ENCODE data around the gene TPR.

TPR gene

DNA sequence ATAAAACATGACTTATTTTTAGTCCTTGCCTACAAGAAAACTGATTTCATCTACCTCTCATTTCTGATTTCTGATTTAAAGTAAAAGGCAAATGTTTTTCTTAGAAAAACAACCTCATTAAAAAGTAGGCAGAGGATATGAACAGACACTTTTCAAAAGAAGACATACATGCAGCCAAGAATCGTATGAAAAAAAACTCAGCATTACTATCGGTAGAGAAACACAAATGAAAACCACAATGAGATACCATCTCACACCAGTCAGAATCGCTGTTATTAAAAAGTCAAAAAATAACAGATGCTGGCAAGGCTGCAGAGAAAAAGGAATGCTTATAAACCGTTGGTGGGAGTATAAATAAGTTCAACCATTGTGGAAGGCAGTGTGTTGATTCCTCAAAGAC, 16.8 kb upstream of the TPR start:
- no peak for TF ChIP-seq POLR2AphosphoS5 (IDR thresholded peaks at IDR 0.05; ENCODE audit: low read depth, low read length)
- no peak for TF ChIP-seq FOXP2 (optimal IDR thresholded peaks at IDR 0.05; ENCODE audit: borderline replicate concordance, extremely low read depth, extremely low read length, insufficient read depth)
- TF ChIP-seq, protein P1, sequence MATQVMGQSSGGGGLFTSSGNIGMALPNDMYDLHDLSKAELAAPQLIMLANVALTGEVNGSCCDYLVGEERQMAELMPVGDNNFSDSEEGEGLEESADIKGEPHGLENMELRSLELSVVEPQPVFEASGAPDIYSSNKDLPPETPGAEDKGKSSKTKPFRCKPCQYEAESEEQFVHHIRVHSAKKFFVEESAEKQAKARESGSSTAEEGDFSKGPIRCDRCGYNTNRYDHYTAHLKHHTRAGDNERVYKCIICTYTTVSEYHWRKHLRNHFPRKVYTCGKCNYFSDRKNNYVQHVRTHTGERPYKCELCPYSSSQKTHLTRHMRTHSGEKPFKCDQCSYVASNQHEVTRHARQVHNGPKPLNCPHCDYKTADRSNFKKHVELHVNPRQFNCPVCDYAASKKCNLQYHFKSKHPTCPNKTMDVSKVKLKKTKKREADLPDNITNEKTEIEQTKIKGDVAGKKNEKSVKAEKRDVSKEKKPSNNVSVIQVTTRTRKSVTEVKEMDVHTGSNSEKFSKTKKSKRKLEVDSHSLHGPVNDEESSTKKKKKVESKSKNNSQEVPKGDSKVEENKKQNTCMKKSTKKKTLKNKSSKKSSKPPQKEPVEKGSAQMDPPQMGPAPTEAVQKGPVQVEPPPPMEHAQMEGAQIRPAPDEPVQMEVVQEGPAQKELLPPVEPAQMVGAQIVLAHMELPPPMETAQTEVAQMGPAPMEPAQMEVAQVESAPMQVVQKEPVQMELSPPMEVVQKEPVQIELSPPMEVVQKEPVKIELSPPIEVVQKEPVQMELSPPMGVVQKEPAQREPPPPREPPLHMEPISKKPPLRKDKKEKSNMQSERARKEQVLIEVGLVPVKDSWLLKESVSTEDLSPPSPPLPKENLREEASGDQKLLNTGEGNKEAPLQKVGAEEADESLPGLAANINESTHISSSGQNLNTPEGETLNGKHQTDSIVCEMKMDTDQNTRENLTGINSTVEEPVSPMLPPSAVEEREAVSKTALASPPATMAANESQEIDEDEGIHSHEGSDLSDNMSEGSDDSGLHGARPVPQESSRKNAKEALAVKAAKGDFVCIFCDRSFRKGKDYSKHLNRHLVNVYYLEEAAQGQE (IDR thresholded peaks at IDR 0.05; ENCODE audit: insufficient read depth in 1 of 2, low read depth in 2 of 2, low read length in 2 of 2) = no peak
- no peak for TF ChIP-seq TAF1 (IDR thresholded peaks at IDR 0.05; ENCODE audit: borderline replicate concordance, insufficient read depth, low read length)
- TF ChIP-seq SIN3A (IDR thresholded peaks at IDR 0.05; ENCODE audit: borderline replicate concordance, insufficient read depth, low read length) = no peak

DNA sequence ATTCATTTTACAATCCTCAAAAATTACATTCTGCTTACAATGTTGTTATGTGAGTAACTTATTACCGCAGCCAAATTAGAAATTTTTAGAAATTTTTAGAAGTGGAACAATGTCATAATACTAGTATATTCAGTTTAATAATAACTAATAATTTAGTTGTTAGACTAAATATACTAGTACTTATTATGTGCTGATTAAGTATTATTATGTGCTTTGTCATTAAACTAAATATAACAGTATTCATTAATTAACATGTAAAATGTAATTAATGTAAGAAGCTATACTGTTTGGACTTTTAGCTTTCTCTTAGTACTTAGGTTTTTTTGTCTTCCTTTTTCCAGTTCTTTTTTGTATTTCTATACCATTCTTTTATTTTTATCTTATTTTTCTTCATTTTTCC, 15.9 kb upstream of the TPR start:
- TF ChIP-seq, protein P1 (IDR thresholded peaks at IDR 0.05; ENCODE audit: insufficient read depth in 1 of 2, low read depth in 2 of 2, low read length in 2 of 2) = no peak
- TF ChIP-seq FOXP2 (optimal IDR thresholded peaks at IDR 0.05; ENCODE audit: borderline replicate concordance, extremely low read depth, extremely low read length, insufficient read depth) = no peak
- TF ChIP-seq TAF1 (IDR thresholded peaks at IDR 0.05; ENCODE audit: borderline replicate concordance, insufficient read depth, low read length) = no peak
- TF ChIP-seq SIN3A (IDR thresholded peaks at IDR 0.05; ENCODE audit: borderline replicate concordance, insufficient read depth, low read length) = no peak
- TF ChIP-seq POLR2AphosphoS5 (IDR thresholded peaks at IDR 0.05; ENCODE audit: low read depth, low read length) = no peak

DNA sequence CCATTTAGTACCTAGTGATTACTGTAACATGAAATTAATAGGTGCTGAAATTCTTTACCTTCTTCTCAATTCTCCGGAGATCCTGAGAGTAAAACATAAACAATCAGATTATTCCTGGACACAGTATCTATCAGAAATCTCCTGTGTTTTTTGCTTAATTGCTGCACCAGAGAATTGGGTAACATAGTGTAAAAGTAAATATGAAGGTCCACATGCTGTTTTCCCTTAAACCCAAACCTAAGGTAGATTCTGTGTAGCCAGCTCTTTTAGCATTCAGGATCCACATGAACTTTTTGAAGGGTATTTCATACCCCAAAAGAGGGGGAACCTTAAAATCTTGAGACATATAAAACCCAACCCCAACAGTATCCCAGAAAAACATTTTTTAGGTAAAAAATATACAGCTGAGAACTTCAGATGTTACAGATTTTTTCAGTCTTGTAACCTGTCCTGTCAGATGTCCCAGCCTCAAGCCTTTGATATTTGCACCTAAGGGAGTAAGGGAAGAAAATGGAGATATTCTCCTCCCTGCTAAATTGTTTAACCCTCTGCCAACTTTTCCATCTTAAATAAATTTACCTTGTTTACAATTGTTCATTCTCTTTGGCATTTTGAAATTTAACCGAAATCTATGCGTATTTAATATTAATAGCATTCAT, 11.8 kb upstream of the TPR start:
- no peak for TF ChIP-seq FOXP2 (optimal IDR thresholded peaks at IDR 0.05; ENCODE audit: borderline replicate concordance, extremely low read depth, extremely low read length, insufficient read depth)

DNA sequence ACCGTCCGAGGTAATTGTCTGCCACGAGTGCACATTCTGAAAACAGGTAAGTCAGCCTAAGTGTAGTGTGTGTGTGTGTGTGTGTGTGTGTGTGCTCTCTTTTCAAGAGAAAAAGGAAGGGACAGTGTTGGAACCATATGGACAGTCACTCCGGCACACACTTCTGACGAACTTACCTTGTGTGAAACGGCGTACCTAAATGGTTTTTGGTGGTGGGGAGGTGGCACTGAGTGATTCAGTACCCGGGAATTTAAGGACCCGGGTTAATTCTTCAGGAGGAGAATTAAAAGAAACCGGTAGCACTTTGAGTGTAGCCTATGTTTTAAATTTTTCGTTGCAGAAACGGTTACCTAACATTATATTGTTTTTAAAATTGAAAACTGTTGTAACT, 871 bp upstream of the TPR start:
- TF ChIP-seq TAF1 (IDR thresholded peaks at IDR 0.05; ENCODE audit: borderline replicate concordance, insufficient read depth, low read length) = no peak
- TF ChIP-seq FOXP2 (optimal IDR thresholded peaks at IDR 0.05; ENCODE audit: borderline replicate concordance, extremely low read depth, extremely low read length, insufficient read depth) = no peak
- TF ChIP-seq, protein P1 (IDR thresholded peaks at IDR 0.05; ENCODE audit: insufficient read depth in 1 of 2, low read depth in 2 of 2, low read length in 2 of 2) = no peak
- no peak for TF ChIP-seq POLR2AphosphoS5 (IDR thresholded peaks at IDR 0.05; ENCODE audit: low read depth, low read length)
- TF ChIP-seq SIN3A (IDR thresholded peaks at IDR 0.05; ENCODE audit: borderline replicate concordance, insufficient read depth, low read length) = no peak

DNA sequence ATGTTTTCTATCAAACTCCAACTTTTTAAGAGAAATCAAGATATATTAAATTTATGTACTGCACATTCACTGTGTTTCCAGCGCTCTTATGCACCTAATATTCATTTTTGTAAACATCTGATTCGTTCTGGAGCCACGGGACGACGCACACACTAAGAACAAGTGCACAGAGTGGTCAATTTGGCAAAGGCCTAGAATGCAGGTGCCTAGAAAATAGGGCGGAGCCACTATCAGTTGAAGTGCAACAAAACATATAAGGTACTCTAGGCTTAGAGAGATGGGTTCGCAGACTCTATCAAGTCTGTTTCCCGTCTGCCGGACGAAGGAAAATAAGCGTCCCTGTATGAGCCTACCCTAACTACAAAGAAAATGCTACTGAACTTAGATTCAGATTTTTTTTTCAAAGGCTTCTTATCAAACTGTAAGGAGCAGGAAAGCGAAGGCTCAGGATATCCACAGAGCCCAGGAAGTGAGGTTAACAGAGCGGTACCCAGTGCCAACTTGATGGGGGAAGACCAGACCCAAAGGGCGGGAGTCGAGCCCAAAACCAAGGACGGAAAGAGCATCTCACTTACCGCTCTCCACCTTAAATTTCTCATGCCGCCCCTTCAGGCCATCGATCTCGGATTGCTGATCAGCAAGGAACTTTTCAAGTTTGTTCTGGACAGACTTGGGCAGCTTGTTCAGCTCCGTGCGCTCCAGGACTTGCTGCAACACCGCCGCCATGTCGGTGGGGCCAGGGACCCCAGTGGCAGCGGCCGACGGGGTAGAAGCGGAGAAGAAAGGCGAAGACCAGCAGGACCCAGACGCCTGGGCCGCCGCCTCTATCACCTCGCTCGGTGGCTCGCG, 526 bp downstream of the TPR start:
- TF ChIP-seq, protein P1 (IDR thresholded peaks at IDR 0.05; ENCODE audit: insufficient read depth in 1 of 2, low read depth in 2 of 2, low read length in 2 of 2) = no peak
- no peak for TF ChIP-seq SIN3A (IDR thresholded peaks at IDR 0.05; ENCODE audit: borderline replicate concordance, insufficient read depth, low read length)
